ENCODE measurements around the gene CAPZB. TPM values are rescaled to one million over a fixed set of nuclear protein-coding genes. Genes with fewer than 3 reads are reported as not detected.

The CAPZB gene
- total RNA-seq, 4 donors from 2014 or later: 127 to 404 (median 136) TPM

- in situ Hi-C loops (cut with MboI; ENCODE audit: low pct_ligation_motif_present in 1 of 4, low pct_unique_long_range_greater_than_20kb in 1 of 4, low sequenced_read_pairs in 3 of 4): no loop called here
- intact Hi-C loops (cut with DNase I; ENCODE audit: low total_unique reads): no loop called here
- peak overlapping the region; percentile 77 to 93 (median 82) for H3K27ac ChIP-seq
These were observed 66.8 kb downstream of the CAPZB start for GRCh38 chr1:19418503-19418971.

DNA sequence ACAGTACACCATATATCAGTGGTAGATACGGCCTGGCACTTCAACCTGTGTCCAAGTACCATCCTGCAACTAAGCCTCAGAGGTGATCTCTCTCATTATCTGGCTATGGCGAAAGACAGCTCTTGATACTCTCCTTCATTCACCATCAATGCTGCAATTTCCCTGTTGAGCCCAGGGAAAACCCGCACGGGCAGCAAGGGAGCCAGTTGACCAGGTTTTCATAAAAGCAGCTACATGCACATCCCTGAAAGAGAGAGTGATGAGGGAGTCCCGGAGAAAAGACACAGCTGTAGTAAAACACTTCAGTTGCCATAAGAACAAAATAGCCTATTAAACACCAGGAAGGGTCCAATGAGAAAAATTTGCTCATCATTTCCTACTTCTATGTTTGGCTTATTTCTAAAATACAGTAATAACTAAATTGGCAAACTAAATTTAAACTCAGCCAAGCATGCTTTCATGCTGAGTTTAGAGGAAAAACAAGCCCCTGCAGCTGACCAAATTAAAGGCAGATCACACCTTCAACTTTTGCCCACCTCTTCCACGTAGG lies 68.3 kb downstream of the CAPZB start:
- no peak for DNase-seq
- Histone ChIP-seq H3K27me3 (no peaks in the 10 kb centered on the region), H3K4me1 (peaks cover 30 to 88% (median 71%) of the 10 kb centered on the region in 4 donors), H3K27ac (peak overlapping the region; percentile 77 to 93 (median 82)), H3K9me3 (no peaks in the 10 kb centered on the region), H3K4me3 (no peak overlapping the region), H3K36me3 (peaks cover 0 to 6% (median 3%) of the 10 kb centered on the region in 4 donors)
- TF ChIP-seq CTCF (IDR thresholded peaks at IDR 0.05) (no peak), POLR2AphosphoS5 (IDR thresholded peaks at IDR 0.05) (no peak), EP300 (IDR thresholded peaks at IDR 0.05; ENCODE audit: low read depth) (no peak), POLR2A (IDR thresholded peaks at IDR 0.05) (no peak)
- intact Hi-C loops (cut with DNase I; ENCODE audit: low total_unique reads) (no loop called here), in situ Hi-C loops (cut with MboI; ENCODE audit: low pct_ligation_motif_present in 1 of 4, low pct_unique_long_range_greater_than_20kb in 1 of 4, low sequenced_read_pairs in 3 of 4) (no loop called here)
- WGBS, 2 donors (ENCODE audit: low coverage in 1 of 2): 61 to 70% methylated on average over 4 to 6 of the region's 6 CpGs

More at GRCh38 chr1:19418503-19418971, 66.8 kb downstream of the CAPZB start:
- WGBS, 2 donors (ENCODE audit: low coverage in 1 of 2): 61 to 82% methylated on average over 5 of the region's 5 CpGs
- no peaks in the 10 kb centered on the region for H3K27me3 ChIP-seq
- DNase-seq: no peak
- H3K4me1 ChIP-seq: peaks cover 22 to 86% (median 58%) of the 10 kb centered on the region in 4 donors
- H3K36me3 ChIP-seq: peaks cover 0 to 6% (median 3%) of the 10 kb centered on the region in 4 donors
- H3K9me3 ChIP-seq: no peaks in the 10 kb centered on the region
- TF ChIP-seq CTCF (IDR thresholded peaks at IDR 0.05): no peak
- TF ChIP-seq EP300 (IDR thresholded peaks at IDR 0.05; ENCODE audit: low read depth): no peak
- TF ChIP-seq POLR2A (IDR thresholded peaks at IDR 0.05): no peak
- peak in 2 of 3 donors; percentile 35 to 44 for TF ChIP-seq POLR2AphosphoS5 (IDR thresholded peaks at IDR 0.05)
- H3K4me3 ChIP-seq: no peak overlapping the region

DNA sequence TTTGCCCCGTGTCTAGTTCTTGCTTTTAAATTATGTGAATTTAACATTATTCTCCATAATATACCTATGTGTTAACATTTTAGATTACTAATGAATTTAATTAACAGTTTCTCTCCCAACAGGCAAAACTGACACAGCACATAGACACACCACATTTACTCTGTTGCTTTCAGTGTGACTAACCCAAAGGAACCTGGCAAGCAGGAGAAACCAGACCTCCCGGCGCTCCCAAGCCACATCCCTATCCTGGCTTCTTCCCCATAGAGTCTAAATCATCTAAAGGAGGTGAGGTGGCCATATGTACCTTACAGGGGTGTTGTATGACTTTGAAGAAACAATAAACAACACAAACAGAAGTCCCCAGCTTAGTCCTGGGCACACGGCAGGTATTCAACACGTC lies 69.2 kb downstream of the CAPZB start:
- no peak overlapping the region for H3K4me3 ChIP-seq
- H3K27me3 ChIP-seq: no peaks in the 10 kb centered on the region
- DNase-seq: no peak
- H3K36me3 ChIP-seq: peaks cover 0 to 6% (median 3%) of the 10 kb centered on the region in 4 donors
- in situ Hi-C loops (cut with MboI; ENCODE audit: low pct_ligation_motif_present in 1 of 4, low pct_unique_long_range_greater_than_20kb in 1 of 4, low sequenced_read_pairs in 3 of 4): no loop called here
- no peaks in the 10 kb centered on the region for H3K9me3 ChIP-seq
- H3K4me1 ChIP-seq: peaks cover 30 to 89% (median 75%) of the 10 kb centered on the region in 4 donors
- intact Hi-C loops (cut with DNase I; ENCODE audit: low total_unique reads): no loop called here
- peak overlapping the region; percentile 77 to 93 (median 82) for H3K27ac ChIP-seq
- WGBS, 2 donors (ENCODE audit: low coverage in 1 of 2): 80 to 89% methylated on average over 3 to 5 of the region's 5 CpGs
- TF ChIP-seq EP300 (IDR thresholded peaks at IDR 0.05; ENCODE audit: low read depth) (no peak), POLR2A (IDR thresholded peaks at IDR 0.05) (no peak), CTCF (IDR thresholded peaks at IDR 0.05) (no peak), POLR2AphosphoS5 (IDR thresholded peaks at IDR 0.05) (no peak)

DNA sequence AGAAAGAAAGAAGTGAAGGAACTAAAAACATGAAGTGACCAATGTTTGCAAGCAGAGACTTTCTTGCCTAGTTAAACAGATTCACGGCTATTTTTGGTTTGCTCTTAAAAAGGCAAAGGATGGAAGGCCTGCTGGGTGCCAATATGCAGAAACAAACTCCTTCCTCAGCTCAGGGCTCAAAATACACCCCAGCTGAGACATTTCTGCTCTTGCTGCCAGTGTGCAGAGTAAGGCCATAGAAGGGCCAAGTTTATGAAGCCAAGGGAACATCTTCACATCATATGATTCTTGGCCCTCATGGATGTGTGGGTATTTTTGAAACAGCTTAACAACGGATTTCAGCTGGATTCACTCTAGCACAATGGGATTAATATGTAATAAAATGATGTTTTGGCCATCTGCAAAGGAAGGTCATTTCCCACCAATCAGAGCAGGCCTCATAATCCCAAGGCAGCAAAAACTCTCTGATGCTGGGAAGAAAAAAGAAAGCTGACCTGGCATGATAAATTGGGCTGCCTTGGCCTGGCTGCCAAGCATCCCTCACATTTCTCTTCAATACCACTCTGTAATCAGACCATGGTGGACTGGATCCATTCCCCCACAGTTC lies 70.7 kb downstream of the CAPZB start:
- Histone ChIP-seq H3K4me3 (no peak overlapping the region), H3K36me3 (peaks cover 0 to 6% (median 3%) of the 10 kb centered on the region in 4 donors), H3K9me3 (no peaks in the 10 kb centered on the region), H3K27me3 (no peaks in the 10 kb centered on the region), H3K27ac (peak overlapping the region; percentile 77 to 93 (median 82)), H3K4me1 (peaks cover 27 to 78% (median 61%) of the 10 kb centered on the region in 4 donors)
- intact Hi-C loops (cut with DNase I; ENCODE audit: low total_unique reads): no loop called here
- DNase-seq: no peak
- TF ChIP-seq EP300 (IDR thresholded peaks at IDR 0.05; ENCODE audit: low read depth) (no peak), POLR2AphosphoS5 (IDR thresholded peaks at IDR 0.05) (peak; percentile 36 to 79 (median 71))
- 56 to 58% methylated on average over 1 to 2 of the region's 2 CpGs for WGBS, 2 donors (ENCODE audit: low coverage in 1 of 2)
- in situ Hi-C loops (cut with MboI; ENCODE audit: low pct_ligation_motif_present in 1 of 4, low pct_unique_long_range_greater_than_20kb in 1 of 4, low sequenced_read_pairs in 3 of 4): no loop called here

Measured in transverse colon (tissue), 4 donors.